Vagina (tissue), 2 donors: ENCODE results near the gene DAO. TPM values are rescaled to one million over a fixed set of nuclear protein-coding genes. Genes with fewer than 3 reads are reported as not detected.

Experiments used
- DNase-seq, 2 donors: peaks; one replicate each; pipeline ENCODE4 v3.0.0-alpha.2; 2017; ENCODE audit errors: extremely low spot score in 2 of 2
- H3K27ac ChIP-seq: fragments of 200-600 bp; sonication (generic); one replicate; pipeline ENCODE4 v1.5.1; 2019
- H3K27me3 ChIP-seq: fragments of 200-600 bp; sonication (generic); one replicate; pipeline ENCODE4 v1.5.1; 2019
- H3K36me3 ChIP-seq, 2 donors: fragments of 200-600 bp; sonication (generic); one replicate each; pipeline ENCODE4 v1.5.1; 2017 to 2019
- H3K4me1 ChIP-seq: fragments of 200-600 bp; sonication (generic); one replicate; pipeline ENCODE4 v1.5.1; 2019
- H3K4me3 ChIP-seq, 2 donors: fragments of 200-600 bp; sonication (generic); 1 replicate in 1 of 2; 2 replicates in 1 of 2; pipeline ENCODE4 v1.5.1; 2016 to 2019
- H3K9me3 ChIP-seq: fragments of 200-600 bp; sonication (generic); one replicate; pipeline ENCODE4 v1.5.1; 2019
- CTCF ChIP-seq, 3 experiments: fragments of 450-650 bp in 2 of 3; fragments of 200-600 bp in 1 of 3; sonication (generic) in 1 of 3; IDR thresholded peaks; one replicate each; pipeline ENCODE4 v1.5.1; 2017 to 2019; ENCODE audit warnings: antibody characterized with exemption in 3 of 3, mild to moderate bottlenecking in 2 of 3, moderate library complexity in 2 of 3
- POLR2A ChIP-seq, 2 donors: fragments of 450-650 bp; IDR thresholded peaks; one replicate each; pipeline ENCODE4 v1.6.1; 2017; ENCODE audit warnings: antibody characterized with exemption in 2 of 2, mild to moderate bottlenecking in 2 of 2, moderate library complexity in 2 of 2
- POLR2AphosphoS5 ChIP-seq, 2 donors: sonication (generic); formaldehyde crosslinking; IDR thresholded peaks; one replicate each; pipeline ENCODE4 v1.9.0; 2017; ENCODE audit warnings: antibody characterized with exemption in 2 of 2, mild to moderate bottlenecking in 2 of 2, low read depth in 1 of 2; ENCODE audit not compliant: insufficient read depth in 1 of 2
- intact Hi-C: fragments of 100-400 bp; cut with DNase I; formaldehyde crosslinking; loops from one replicate; pipeline ENCODE4 v1.15.1; 2023
- total RNA-seq: library from RNA; depleted of rRNA; stranded (reverse); fragments of >200 nt; gene quantifications from one replicate; pipeline ENCODE4 v1.2.3, GENCODE V29; 2016

Gene DAO
- total RNA-seq, 1 donor from 2014 or later: not detected

- no peaks in the 10 kb centered on the region for H3K4me1 ChIP-seq
- no peaks in the 10 kb centered on the region for H3K27me3 ChIP-seq
- H3K36me3 ChIP-seq: no peaks in the 10 kb centered on the region
- no peak overlapping the region for H3K27ac ChIP-seq
- intact Hi-C loops: no loop called here
- H3K4me3 ChIP-seq: no peak overlapping the region
- DNase-seq: no peak
- TF ChIP-seq CTCF (IDR thresholded peaks at IDR 0.05): no peak
- no peak for TF ChIP-seq POLR2AphosphoS5 (IDR thresholded peaks at IDR 0.05; ENCODE audit: insufficient read depth in 1 of 2, low read depth in 1 of 2)
- no peak for TF ChIP-seq POLR2A (IDR thresholded peaks at IDR 0.05)
- H3K9me3 ChIP-seq: no peaks in the 10 kb centered on the region
Observed at GRCh38 chr12:108896817-108897216, 16.9 kb downstream of the DAO start.

- Histone ChIP-seq H3K36me3 (no peaks in the 10 kb centered on the region), H3K4me3 (no peak overlapping the region), H3K4me1 (no peaks in the 10 kb centered on the region), H3K27me3 (no peaks in the 10 kb centered on the region), H3K27ac (no peak overlapping the region), H3K9me3 (no peaks in the 10 kb centered on the region)
- intact Hi-C loops: no loop called here
- TF ChIP-seq POLR2A (IDR thresholded peaks at IDR 0.05): no peak
- TF ChIP-seq POLR2AphosphoS5 (IDR thresholded peaks at IDR 0.05; ENCODE audit: insufficient read depth in 1 of 2, low read depth in 1 of 2): no peak
- TF ChIP-seq CTCF (IDR thresholded peaks at IDR 0.05): no peak
- no peak for DNase-seq
Observed at GRCh38 chr12:108899145-108899544, 19.3 kb downstream of the DAO start.

- intact Hi-C loops: no loop called here
- Histone ChIP-seq H3K27me3 (no peaks in the 10 kb centered on the region), H3K27ac (no peak overlapping the region), H3K4me1 (no peaks in the 10 kb centered on the region), H3K36me3 (no peaks in the 10 kb centered on the region), H3K4me3 (no peak overlapping the region), H3K9me3 (no peaks in the 10 kb centered on the region)
- no peak for DNase-seq
- TF ChIP-seq POLR2A (IDR thresholded peaks at IDR 0.05) (no peak), CTCF (IDR thresholded peaks at IDR 0.05) (no peak), POLR2AphosphoS5 (IDR thresholded peaks at IDR 0.05; ENCODE audit: insufficient read depth in 1 of 2, low read depth in 1 of 2) (no peak)
Observed at GRCh38 chr12:108905725-108906124, 25.8 kb downstream of the DAO start.

GRCh38 chr12:108906971-108907370 lies 27.1 kb downstream of the DAO start:
- DNase-seq: no peak
- TF ChIP-seq POLR2AphosphoS5 (IDR thresholded peaks at IDR 0.05; ENCODE audit: insufficient read depth in 1 of 2, low read depth in 1 of 2) (no peak), POLR2A (IDR thresholded peaks at IDR 0.05) (no peak), CTCF (IDR thresholded peaks at IDR 0.05) (no peak)
- H3K27ac ChIP-seq: no peak overlapping the region
- no peaks in the 10 kb centered on the region for H3K9me3 ChIP-seq
- no peaks in the 10 kb centered on the region for H3K4me1 ChIP-seq
- no peaks in the 10 kb centered on the region for H3K36me3 ChIP-seq
- intact Hi-C loops: no loop called here
- no peak overlapping the region for H3K4me3 ChIP-seq
- H3K27me3 ChIP-seq: no peaks in the 10 kb centered on the region

GRCh38 chr12:108907839-108908351 lies 28.0 kb downstream of the DAO start:
- no peaks in the 10 kb centered on the region for H3K4me1 ChIP-seq
- intact Hi-C loops: no loop called here
- no peak overlapping the region for H3K27ac ChIP-seq
- no peaks in the 10 kb centered on the region for H3K27me3 ChIP-seq
- H3K36me3 ChIP-seq: no peaks in the 10 kb centered on the region
- no peaks in the 10 kb centered on the region for H3K9me3 ChIP-seq
- no peak overlapping the region for H3K4me3 ChIP-seq
- DNase-seq: no peak
- TF ChIP-seq POLR2A (IDR thresholded peaks at IDR 0.05) (no peak), CTCF (IDR thresholded peaks at IDR 0.05) (no peak), POLR2AphosphoS5 (IDR thresholded peaks at IDR 0.05; ENCODE audit: insufficient read depth in 1 of 2, low read depth in 1 of 2) (no peak)
